Measurements from ENCODE around the gene ALX3. TPM values are rescaled to one million over a fixed set of nuclear protein-coding genes. Genes with fewer than 3 reads are reported as not detected.
"Not testable (repeated sequence)": the region's sequence is repeated elsewhere in the genome, so short reads cannot be mapped to it uniquely, and the experiment has no call there.

ALX3 gene
- total RNA-seq, 2 experiments from 2014 or later: not detected

GRCh38 chr1:110032327-110032726, 38.1 kb downstream of the ALX3 start:
- H3K4me2 ChIP-seq (ENCODE audit: low read length): no peak overlapping the region
- H2AFZ ChIP-seq (ENCODE audit: low read length): peak overlapping the region; percentile 85; the same call in 1 of the 2 replicates
- H3K4me1 ChIP-seq (ENCODE audit: insufficient read depth, low read length, poor library complexity, severe bottlenecking): peaks cover 37% of the 10 kb centered on the region
- BruUV-seq (replicated peaks): no TSS peak
- intact Hi-C loops (cut with micrococcal nuclease; ENCODE audit: unreplicated experiment): no loop called here
- no peaks in the 10 kb centered on the region for H3K9me2 ChIP-seq (ENCODE audit: insufficient read depth, low read length)
- POLR2A ChIA-PET: interaction anchor here (0.8 kb wide), 1 partner anchor 56 kb away, joined by 3 read pairs; no protein-coding TSS in a partner anchor
- no peak overlapping the region for H3K27ac ChIP-seq (ENCODE audit: low read depth, low read length, poor library complexity, severe bottlenecking)
- H3K4me3 ChIP-seq (ENCODE audit: low read depth, low read length, poor library complexity, severe bottlenecking): no peak overlapping the region
- CTCF ChIA-PET (ENCODE audit: unreplicated experiment): no interaction called here
- H4K20me1 ChIP-seq (ENCODE audit: insufficient read depth, low read length): no peaks in the 10 kb centered on the region
- TF ChIP-seq CTCF (conservative IDR thresholded peaks at IDR 0.05; ENCODE audit: low read length) (no peak), EZH2phosphoT487 (IDR thresholded peaks at IDR 0.05; ENCODE audit: borderline replicate concordance, low read depth, low read length) (no peak)
- no peaks in the 10 kb centered on the region for H3K9me3 ChIP-seq (ENCODE audit: low read length)
- DNase-seq (ENCODE audit: low spot score): no peak
- peaks cover 7% of the 10 kb centered on the region; the same call in 1 of the 2 replicates for H3K36me3 ChIP-seq (ENCODE audit: insufficient read depth, low read length)
- peaks cover 27% of the 10 kb centered on the region for H3K79me2 ChIP-seq (ENCODE audit: insufficient read depth, low read depth, low read length)

- H3K9me2 ChIP-seq (ENCODE audit: insufficient read depth, low read length); H4K20me1 ChIP-seq (ENCODE audit: insufficient read depth, low read length); BruUV-seq (replicated peaks); H3K36me3 ChIP-seq (ENCODE audit: insufficient read depth, low read length); H3K27ac ChIP-seq (ENCODE audit: low read depth, low read length, poor library complexity, severe bottlenecking); CTCF ChIA-PET (ENCODE audit: unreplicated experiment); intact Hi-C loops (cut with micrococcal nuclease; ENCODE audit: unreplicated experiment); DNase-seq (ENCODE audit: low spot score); H3K9me3 ChIP-seq (ENCODE audit: low read length); POLR2A ChIA-PET: not testable (repeated sequence)
- H3K4me2 ChIP-seq (ENCODE audit: low read length): peak overlapping the region; percentile 52
- peak overlapping the region; percentile 71; the same call in 1 of the 2 replicates for H2AFZ ChIP-seq (ENCODE audit: low read length)
- peaks cover 11% of the 10 kb centered on the region for H3K79me2 ChIP-seq (ENCODE audit: insufficient read depth, low read depth, low read length)
- H3K4me1 ChIP-seq (ENCODE audit: insufficient read depth, low read length, poor library complexity, severe bottlenecking): peaks cover 30% of the 10 kb centered on the region
- H3K4me3 ChIP-seq (ENCODE audit: low read depth, low read length, poor library complexity, severe bottlenecking): peak overlapping the region; percentile 50
Observed at GRCh38 chr1:110030687-110031086, 39.8 kb downstream of the ALX3 start.

- intact Hi-C loops (cut with micrococcal nuclease; ENCODE audit: unreplicated experiment): no loop called here
- Histone ChIP-seq H3K9me2 (ENCODE audit: insufficient read depth, low read length) (no peaks in the 10 kb centered on the region), H3K4me3 (ENCODE audit: low read depth, low read length, poor library complexity, severe bottlenecking) (no peak overlapping the region), H3K27ac (ENCODE audit: low read depth, low read length, poor library complexity, severe bottlenecking) (no peak overlapping the region), H3K4me1 (ENCODE audit: insufficient read depth, low read length, poor library complexity, severe bottlenecking) (no peaks in the 10 kb centered on the region), H3K4me2 (ENCODE audit: low read length) (no peak overlapping the region), H4K20me1 (ENCODE audit: insufficient read depth, low read length) (no peaks in the 10 kb centered on the region), H3K36me3 (ENCODE audit: insufficient read depth, low read length) (peaks cover 51% of the 10 kb centered on the region), H2AFZ (ENCODE audit: low read length) (no peak overlapping the region), H3K79me2 (ENCODE audit: insufficient read depth, low read depth, low read length) (no peaks in the 10 kb centered on the region), H3K9me3 (ENCODE audit: low read length) (no peaks in the 10 kb centered on the region)
- CTCF ChIA-PET (ENCODE audit: unreplicated experiment): no interaction called here
- POLR2A ChIA-PET: interaction anchor here (0.7 kb wide), 1 partner anchor 254 kb away, joined by 5 read pairs; no protein-coding TSS in a partner anchor
- no TSS peak for BruUV-seq (replicated peaks)
- no peak for DNase-seq (ENCODE audit: low spot score)
- no peak for TF ChIP-seq CTCF (conservative IDR thresholded peaks at IDR 0.05; ENCODE audit: low read length)
- TF ChIP-seq EZH2phosphoT487 (IDR thresholded peaks at IDR 0.05; ENCODE audit: borderline replicate concordance, low read depth, low read length): no peak
Observed at GRCh38 chr1:110024613-110025012, 45.9 kb downstream of the ALX3 start.

Data from OCI-LY7 (cell line).